ENCODE results near the gene RNF121.

The RNF121 gene

DNA sequence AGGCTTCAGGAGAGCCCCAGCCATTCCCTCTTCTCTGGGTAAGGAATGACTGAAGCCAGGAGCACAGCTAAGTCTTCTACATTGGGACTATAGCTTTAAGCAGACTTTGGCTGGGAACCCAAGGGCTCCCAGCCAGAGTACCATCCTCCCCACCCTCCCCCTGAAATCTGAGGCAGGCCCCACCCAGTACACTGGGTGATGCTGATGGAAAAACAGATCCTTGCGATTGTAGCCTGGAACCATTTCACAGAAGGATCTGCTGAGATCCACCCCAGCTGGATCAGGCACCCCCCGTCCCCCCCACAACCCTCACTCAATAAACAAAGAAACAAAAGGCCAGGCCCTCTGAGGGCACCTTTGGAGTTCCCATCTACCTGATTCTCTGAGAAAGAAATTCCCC, 109.6 kb downstream of the RNF121 start:
- peak overlapping the region; percentile 67 for H3K4me3 ChIP-seq (ENCODE audit: low read depth, low read length)
- no peak for TF ChIP-seq CTCF (conservative IDR thresholded peaks at IDR 0.05; ENCODE audit: low read depth, low read length)
- peak; percentile 82 for DNase-seq (ENCODE audit: low read depth)

- H3K4me3 ChIP-seq (ENCODE audit: low read depth, low read length) = peak overlapping the region; percentile 67
- peak; percentile 58 for DNase-seq (ENCODE audit: low read depth)
- no peak for TF ChIP-seq CTCF (conservative IDR thresholded peaks at IDR 0.05; ENCODE audit: low read depth, low read length)
Measured at GRCh38 chr11:72039031-72039855, 110.4 kb downstream of the RNF121 start.

- no peak for TF ChIP-seq CTCF (conservative IDR thresholded peaks at IDR 0.05; ENCODE audit: low read depth, low read length)
- no peak for DNase-seq (ENCODE audit: low read depth)
Measured at GRCh38 chr11:72039856-72040401, 111.1 kb downstream of the RNF121 start.

GRCh38 chr11:72040491-72041363, 111.9 kb downstream of the RNF121 start:
- TF ChIP-seq CTCF (conservative IDR thresholded peaks at IDR 0.05; ENCODE audit: low read depth, low read length) = no peak
- peak; percentile 96 for DNase-seq (ENCODE audit: low read depth)
- peak overlapping the region; percentile 67 for H3K4me3 ChIP-seq (ENCODE audit: low read depth, low read length)

More at GRCh38 chr11:72039856-72040401, 111.1 kb downstream of the RNF121 start:
- H3K4me3 ChIP-seq (ENCODE audit: low read depth, low read length) = peak overlapping the region; percentile 67

DNA sequence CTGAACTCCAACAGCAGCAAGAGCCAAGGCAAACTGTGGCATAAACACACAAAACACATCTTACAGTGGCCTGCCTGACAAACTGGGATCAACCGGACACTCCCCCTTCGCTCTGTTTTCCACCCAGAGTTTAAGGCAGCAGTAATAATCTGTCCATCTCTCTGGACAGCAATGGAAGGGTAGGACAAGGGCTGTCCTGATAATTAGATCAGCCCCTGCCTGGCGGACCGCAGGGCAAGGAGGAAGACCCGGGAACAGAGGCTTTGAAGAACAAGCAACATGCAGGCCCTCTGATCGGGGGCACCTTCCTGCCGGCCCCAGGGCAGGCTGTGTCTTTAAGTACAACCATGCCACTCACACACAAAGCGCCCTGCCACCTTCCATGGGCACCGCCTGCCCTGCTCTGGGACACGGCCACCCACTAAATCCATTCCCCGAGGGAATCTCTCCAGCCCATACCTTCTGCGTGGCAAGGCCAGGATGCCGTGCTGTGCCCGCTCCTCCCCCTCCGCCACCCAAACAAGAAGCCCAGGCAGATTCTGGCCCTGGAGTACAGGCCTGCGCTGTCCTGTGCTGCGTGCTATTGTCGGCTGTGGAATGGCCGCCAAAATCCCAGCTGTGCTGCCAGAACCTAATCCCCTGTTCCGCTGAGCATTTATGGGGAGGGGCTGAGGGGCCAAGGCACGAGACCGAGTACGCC, 112.7 kb downstream of the RNF121 start:
- peak; percentile 78 for DNase-seq (ENCODE audit: low read depth)
- TF ChIP-seq CTCF (conservative IDR thresholded peaks at IDR 0.05; ENCODE audit: low read depth, low read length) = no peak
- H3K4me3 ChIP-seq (ENCODE audit: low read depth, low read length) = peak overlapping the region; percentile 67

GRCh38 chr11:72042064-72042745, 113.4 kb downstream of the RNF121 start:
- H3K4me3 ChIP-seq (ENCODE audit: low read depth, low read length) = peak overlapping the region; percentile 67
- TF ChIP-seq CTCF (conservative IDR thresholded peaks at IDR 0.05; ENCODE audit: low read depth, low read length) = no peak
- no peak for DNase-seq (ENCODE audit: low read depth)
